GM10248 (cell line): ENCODE results near the gene CHMP3.

Experiments used
- CTCF ChIA-PET: fragments of 300-600 bp; sonication (Branson Sonifier 250); formaldehyde crosslinking; extraction: SDS; loops from one replicate; lab custom pipeline; 2021; ENCODE audit warnings: antibody characterized with exemption; lab: Yijun Ruan, JAX
- POLR2A ChIA-PET: fragments of 350-650 bp; sonication (Branson Sonifier 250); formaldehyde crosslinking; extraction: SDS; loops from one replicate; lab custom pipeline; 2020; ENCODE audit warnings: antibody characterized with exemption; lab: Yijun Ruan, JAX
- DNase-seq: peaks from one replicate; pipeline ENCODE4 v3.0.0; 2012; ENCODE audit errors: extremely low spot score
- CTCF ChIP-seq: IDR thresholded peaks from 2 replicates; pipeline ENCODE4 v1.5.1; 2012; ENCODE audit warnings: mild to moderate bottlenecking, low read depth; ENCODE audit errors: extremely low read depth, missing control alignments, control extremely low read depth

CHMP3 gene

GRCh38 chr2:86485802-86486201 lies 77.4 kb downstream of the CHMP3 start:
- ChIA-PET POLR2A (no interaction called here), CTCF (interaction anchor here (2.6 kb wide), 1 partner anchor 10 kb away, joined by 11 read pairs; no protein-coding TSS in a partner anchor)
- no peak for TF ChIP-seq CTCF
- no peak for DNase-seq

GRCh38 chr2:86485103-86485502 lies 78.1 kb downstream of the CHMP3 start:
- no peak for DNase-seq
- ChIA-PET POLR2A (no interaction called here), CTCF (interaction anchor here (0.7 to 2.6 kb wide), 2 partner anchors 9 to 13 kb away, joined by 3 to 11 read pairs; no protein-coding TSS in a partner anchor)
- TF ChIP-seq CTCF: no peak

GRCh38 chr2:86484385-86484784 lies 78.9 kb downstream of the CHMP3 start:
- POLR2A ChIA-PET: no interaction called here
- CTCF ChIA-PET: no interaction called here

GRCh38 chr2:86482034-86482433 lies 81.2 kb downstream of the CHMP3 start:
- DNase-seq: no peak
- TF ChIP-seq CTCF: no peak
- ChIA-PET POLR2A (no interaction called here), CTCF (no interaction called here)

More at GRCh38 chr2:86484385-86484784, 78.9 kb downstream of the CHMP3 start:
- TF ChIP-seq CTCF: no peak
- no peak for DNase-seq

- TF ChIP-seq CTCF: no peak
- DNase-seq: no peak
- ChIA-PET POLR2A (interaction anchor here (1.0 kb wide), 1 partner anchor 39 kb away, joined by 3 read pairs; the partner anchor contains the start of gene KDM3A), CTCF (interaction anchor here (1.4 to 2.9 kb wide), 5 partner anchors 8 to 24 kb away, joined by 4 to 13 read pairs (median 5); no protein-coding TSS in a partner anchor)
These were observed 83.1 kb downstream of the CHMP3 start for GRCh38 chr2:86480105-86480504.

- ChIA-PET CTCF (interaction anchor here (1.9 to 2.9 kb wide), 3 partner anchors 9 to 11 kb away, joined by 8 to 13 read pairs (median 11); no protein-coding TSS in a partner anchor), POLR2A (no interaction called here)
- no peak for TF ChIP-seq CTCF
- DNase-seq: no peak
These were observed 85.9 kb downstream of the CHMP3 start for GRCh38 chr2:86477349-86477748.
